HG03039 (cell line): ENCODE results near the gene INO80.
"Not testable (repeated sequence)": the region's sequence is repeated elsewhere in the genome, so short reads cannot be mapped to it uniquely, and the experiment has no call there.

ENCODE experiments used
- ATAC-seq: cut with Tn5 transposase; IDR thresholded peaks from one replicate; pipeline ENCODE4 v1.9.1; 2021; ENCODE audit warnings: mild to moderate bottlenecking, moderate library complexity; ENCODE audit not compliant: unreplicated experiment

INO80 gene

GRCh38 chr15:40968290-40969085 lies 147.6 kb downstream of the INO80 start:
- no peak for ATAC-seq

- ATAC-seq = no peak
Observed at GRCh38 chr15:40964634-40965033, 151.4 kb downstream of the INO80 start.

DNA sequence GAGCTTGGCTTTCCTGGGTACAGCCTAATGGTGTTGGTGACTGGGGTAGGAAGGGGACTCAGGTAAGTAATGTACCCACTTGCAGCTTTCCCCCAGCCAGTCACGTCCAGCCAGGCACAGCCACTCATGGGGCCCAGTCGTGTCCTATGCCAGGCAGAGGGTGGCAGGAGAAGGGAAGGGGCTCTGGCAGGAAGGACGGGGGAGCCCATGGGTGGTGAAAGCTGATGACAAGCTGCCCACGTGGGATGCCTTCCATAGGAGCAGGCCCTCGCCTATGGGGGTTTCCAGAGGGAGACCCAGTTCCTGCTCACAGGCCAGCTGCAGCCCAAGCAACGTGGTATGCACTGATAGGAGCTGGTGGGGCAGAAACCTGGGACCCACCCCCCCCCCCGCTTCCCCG lies 152.1 kb downstream of the INO80 start:
- ATAC-seq = no peak

DNA sequence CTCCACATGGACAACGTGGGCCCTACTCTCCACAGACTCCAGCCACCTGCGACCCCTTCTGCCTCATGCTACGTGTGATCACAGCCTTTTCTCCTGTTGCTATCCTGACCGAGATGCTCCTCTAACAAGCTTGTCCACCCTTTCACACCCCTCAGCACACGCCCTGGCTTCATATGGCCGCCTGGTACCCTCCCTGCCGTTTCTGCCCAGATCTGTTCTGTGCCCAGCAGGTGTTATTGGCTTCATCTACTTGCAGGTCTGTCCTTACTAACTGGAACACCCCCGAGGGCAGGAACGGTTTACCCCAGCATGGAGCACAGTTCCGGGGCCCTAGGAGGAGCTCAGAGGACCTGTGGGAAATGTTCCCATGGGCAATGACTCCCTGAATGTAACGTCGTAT lies 152.9 kb downstream of the INO80 start:
- no peak for ATAC-seq

DNA sequence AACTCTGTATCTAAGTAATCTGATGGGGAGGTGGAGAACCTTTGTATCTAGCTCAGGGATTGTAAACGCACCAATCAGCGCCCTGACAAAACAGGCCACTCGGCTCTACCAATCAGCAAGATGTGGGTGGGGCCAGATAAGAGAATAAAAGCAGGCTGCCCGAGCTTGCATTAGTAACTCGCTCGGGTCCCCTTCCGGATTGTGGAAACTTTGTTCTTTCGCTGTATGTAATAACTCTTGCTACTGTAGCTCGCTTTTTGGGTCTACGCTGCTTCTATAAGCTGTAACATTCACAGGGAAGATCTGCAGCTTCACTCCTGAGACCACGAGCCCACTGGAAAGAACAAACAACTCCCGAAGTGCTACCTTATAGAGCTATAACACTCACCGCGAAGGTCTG lies 153.8 kb downstream of the INO80 start:
- not testable (repeated sequence) for ATAC-seq

DNA sequence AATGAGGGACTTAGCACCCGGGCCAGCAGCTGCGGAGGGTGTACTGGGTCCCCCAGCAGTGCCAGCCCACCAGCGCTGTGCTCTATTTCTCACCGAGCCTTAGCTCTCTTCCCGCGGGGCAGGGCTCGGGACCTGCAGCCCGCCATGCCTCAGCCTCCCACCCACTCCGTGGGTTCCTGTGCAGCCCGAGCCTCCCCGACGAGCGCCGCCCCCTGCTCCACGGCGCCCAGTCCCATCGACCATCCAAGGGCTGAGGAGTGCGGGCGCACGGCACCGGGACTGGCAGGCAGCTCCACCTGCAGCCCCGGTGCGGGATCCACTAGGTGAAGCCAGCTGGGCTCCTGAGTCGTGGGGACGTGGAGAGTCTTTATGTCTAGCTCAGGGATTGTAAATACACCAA lies 154.3 kb downstream of the INO80 start:
- not testable (repeated sequence) for ATAC-seq

DNA sequence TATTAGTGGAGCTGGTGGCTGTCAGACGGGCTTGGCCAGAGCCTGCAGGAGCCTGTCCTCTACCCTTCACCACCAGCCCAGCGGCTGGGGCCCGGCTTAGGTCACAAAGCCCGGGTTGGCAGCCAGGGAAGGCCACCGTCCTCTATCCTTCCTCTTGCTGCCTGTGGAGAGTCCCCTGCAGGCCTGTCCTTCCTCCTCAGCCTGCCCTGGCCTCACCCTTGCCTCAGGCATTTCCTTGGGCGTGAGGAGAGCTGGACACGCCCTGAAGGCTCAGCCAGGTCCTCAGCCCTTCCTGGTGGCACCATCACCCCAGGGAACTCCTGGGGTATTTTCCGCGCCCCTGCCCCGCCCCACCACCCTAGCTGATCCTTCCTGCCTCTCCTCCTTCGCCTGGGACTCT lies 155.2 kb downstream of the INO80 start:
- no peak for ATAC-seq

GRCh38 chr15:40960151-40960885 lies 155.8 kb downstream of the INO80 start:
- no peak for ATAC-seq

- ATAC-seq = no peak
Observed at GRCh38 chr15:40959331-40960141, 156.5 kb downstream of the INO80 start.

GRCh38 chr15:40958723-40959122 lies 157.4 kb downstream of the INO80 start:
- ATAC-seq = no peak

DNA sequence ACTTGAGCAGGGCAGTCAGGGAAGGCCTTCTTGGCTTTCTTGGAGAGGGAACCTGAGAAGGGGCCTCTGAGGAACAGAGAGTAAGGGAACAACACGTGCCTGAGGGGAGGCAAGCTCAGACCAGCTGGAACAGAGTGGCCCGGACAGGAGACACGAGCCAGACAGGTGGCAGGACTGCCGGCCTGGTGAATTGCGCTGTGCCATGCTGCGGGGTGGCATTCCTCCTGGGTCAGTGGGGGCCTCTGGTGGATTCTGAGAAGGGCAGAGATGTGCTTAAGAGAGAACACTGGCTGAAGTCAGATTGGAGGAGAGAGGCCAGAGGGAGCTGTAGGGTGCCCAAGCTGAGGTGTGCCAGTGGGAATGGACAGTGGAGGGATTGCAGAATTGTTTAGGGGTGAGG lies 157.9 kb downstream of the INO80 start:
- ATAC-seq = no peak

DNA sequence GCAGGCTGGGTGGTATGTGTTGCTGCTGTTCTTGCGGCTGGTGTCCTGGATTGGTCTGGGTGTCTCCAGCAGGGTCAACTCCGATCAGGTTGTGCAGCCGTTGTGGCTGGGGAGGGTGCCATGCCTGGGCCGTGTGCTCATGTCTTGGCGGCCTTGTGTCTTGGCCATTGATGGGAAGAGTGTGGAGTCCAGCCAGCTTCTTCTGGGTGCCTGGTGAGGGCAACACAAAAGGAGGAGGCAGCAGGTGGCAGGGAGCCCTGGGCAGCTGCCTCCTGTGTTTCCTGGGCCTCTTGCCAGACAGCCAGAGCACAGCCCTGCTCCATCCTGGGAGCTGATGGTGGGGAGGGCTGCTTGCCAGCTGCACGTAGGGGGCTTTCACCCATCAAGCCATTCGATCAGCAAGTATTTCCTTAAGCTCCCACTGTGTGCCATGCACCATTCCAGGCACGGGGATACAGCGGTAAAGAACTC lies 158.5 kb downstream of the INO80 start:
- ATAC-seq = no peak

DNA sequence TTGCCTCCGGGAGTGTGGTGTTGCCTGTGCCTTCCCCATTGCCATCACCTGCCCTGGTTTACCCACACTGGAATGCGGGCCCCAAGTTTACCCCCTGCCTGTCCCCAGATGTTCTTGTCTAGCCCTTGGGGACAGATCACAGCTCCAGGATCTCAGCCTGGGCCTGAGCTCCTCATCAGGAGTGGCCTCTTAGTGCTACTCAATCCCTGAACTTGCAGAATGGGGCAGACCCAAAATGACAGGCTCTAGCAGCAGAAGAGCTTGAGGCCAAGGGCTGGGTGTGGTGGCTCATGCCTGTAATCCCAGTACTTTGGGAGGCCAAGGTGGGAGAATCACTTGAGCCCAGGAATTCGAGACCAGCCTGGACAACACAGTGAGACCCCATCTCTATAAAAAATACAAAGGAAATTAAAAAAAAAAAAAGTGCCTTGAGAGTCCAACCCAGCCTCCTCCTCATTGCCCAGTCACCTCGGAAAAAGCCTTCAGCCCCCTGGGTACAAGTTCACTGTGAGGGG lies 159.0 kb downstream of the INO80 start:
- no peak for ATAC-seq

DNA sequence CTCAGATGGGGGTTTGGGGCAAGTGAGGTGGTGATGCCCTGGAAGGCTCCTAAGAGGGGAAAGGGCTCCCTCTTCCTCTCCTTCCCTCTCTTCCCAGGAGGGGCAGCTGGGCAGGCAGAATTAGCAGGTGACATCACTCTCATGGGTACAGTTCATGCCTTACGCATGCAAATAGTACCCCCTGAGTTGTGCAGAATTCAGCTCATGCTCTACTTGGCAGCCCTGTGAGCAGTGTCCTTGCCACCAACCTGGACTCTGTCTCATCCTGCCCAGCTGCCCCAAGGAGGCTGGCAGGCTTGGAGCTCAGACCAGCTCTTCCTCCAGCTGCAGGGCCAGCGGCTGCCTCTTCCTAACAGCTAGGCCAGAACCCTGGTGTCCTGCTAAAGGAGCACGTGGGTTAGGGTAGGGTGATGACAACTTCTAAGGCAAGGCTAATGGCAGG lies 159.5 kb downstream of the INO80 start:
- no peak for ATAC-seq

DNA sequence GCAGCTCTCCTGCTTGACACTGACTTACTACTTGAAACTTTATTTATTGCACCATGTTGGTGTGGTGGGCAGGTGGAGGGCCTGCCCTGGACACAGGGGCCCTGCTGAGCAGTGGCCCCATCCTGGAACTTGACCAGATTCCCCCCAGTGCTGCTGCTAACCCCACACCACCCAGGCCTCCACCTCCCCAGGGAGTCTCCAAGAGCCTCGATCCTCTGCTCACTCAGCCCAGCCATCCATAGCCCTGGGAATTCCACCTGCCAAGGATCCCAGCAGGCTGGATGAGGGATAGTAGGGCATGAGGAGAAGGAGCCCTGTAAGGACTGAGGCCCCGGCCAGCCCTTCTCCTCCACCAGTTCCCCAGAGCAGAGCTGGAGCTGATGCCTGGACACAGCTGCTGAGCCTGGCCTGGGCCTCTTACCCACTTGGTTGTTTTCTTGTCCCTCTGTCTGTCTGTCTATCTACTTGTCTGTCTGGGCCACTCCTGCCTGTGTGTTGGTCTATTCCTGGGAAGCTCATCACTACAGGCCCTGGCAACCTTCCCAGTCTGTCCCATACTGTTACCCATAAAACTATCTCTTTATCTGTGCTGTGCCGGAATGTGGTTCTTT lies 160.0 kb downstream of the INO80 start:
- ATAC-seq = no peak

DNA sequence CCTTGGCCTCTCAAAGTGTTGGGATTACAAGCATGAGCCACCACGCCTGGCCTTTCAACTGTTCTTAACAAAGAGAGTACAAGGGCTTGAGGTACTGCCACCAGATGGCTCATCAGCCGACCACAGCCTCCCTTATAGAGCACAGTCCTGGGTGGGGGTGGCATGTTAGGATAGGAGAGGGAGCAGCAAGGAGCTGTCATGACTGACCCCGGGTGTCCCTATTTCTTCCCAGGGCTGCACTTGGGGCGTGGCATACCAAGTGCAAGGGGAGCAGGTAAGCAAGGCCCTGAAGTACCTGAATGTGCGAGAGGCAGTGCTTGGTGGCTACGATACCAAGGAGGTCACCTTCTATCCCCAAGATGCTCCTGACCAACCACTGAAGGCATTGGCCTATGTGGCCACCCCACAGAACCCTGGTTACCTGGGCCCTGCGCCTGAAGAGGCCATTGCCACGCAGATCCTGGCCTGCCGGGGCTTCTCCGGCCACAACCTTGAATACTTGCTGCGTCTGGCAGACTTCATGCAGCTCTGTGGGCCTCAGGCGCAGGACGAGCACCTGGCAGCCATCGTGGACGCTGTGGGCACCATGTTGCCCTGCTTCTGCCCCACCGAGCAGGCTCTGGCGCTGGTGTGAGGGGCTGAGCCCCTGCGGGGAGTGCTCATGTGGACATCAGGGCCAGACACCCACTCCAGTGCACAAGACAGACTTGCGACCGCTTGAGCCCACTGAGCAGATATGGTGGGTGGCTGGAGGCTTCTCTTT lies 160.8 kb downstream of the INO80 start:
- ATAC-seq = no peak

DNA sequence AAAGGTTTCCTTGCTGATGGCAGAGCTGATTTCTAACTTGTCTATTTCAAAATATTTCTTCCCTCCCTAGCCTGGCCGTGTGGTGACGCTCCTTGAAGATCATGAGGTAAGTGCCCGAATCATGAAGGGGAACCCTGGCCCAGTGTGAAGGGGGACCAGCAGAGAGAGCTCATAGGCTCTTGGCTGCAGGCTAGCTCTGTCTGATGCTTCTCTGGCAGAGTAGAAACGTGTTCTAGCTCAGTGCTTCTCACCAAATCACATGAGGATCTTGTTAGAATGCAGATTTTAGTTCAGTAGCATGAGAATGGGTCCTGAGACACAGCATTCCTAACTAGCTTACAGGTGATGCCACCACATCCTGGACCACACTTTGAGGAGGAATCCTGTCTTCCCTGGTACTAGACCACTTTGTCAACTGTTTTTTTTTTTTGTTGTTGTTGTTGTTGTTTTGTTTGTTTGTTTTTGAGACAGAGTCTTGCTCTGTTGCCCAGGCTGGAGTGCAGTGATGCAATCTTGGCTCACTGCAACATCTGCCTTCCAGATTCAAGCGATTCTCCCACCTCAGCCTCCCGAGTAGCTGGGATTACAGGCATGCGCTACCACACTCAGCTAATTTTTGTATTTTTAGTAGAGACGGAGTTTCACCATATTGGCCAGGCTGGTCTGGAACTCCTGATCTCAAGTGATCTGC lies 161.8 kb downstream of the INO80 start:
- ATAC-seq = not testable (repeated sequence)

DNA sequence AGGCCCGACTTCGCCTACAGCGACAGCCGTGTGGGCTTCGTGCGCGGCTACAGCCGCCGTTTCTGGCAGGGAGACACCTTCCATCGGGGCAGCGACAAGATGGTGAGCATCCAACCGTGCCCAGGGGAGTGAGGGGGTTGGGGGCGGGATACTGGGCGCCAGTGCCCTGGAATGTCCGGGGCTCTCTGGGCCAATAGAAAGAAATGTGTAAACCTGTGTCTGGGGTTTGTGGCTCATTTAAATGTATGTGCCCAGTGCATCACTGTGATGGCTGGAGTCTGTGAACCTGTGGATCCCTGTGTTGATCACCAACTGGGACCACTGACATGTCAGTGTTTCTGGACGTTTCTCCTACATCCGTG lies 162.4 kb downstream of the INO80 start:
- ATAC-seq = no peak

DNA sequence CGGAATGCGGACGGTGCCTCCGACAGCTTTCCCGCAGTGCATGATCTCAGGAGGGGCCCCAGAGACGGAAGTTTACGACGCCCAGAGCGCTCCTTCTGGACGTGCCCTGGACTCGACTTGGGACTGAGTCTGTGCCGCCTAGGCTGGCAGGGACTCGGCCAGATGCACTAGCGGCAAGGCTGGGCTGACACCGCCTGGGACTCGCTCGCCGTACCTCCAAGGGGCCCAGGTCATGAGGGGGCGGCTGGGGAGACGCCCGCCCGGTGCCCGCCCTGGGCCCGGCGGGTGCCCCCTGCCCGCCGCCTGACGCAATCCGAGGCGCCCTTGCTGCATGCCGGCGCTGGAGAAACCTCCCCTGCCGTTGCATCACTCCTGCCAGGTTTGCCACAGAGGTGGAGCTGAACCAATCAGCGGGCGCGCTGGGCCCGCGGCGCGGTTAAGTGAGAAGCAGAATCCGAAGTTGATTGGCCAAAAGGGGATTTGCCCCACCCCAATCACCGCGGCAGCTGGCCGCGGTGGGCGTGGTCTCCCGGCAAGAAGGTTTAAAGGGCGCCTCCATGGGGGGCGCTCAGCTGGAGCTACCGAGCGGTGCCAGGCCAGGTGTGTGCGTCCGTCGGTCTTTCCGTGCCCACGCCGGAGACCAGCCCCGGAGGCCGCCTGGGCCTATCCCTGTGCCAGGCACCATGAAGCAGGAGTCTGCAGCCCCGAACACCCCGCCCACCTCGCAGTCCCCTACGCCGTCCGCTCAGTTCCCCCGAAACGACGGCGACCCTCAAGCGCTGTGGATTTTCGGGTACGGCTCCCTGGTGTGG lies 163.0 kb downstream of the INO80 start, which contains the start of gene CHAC1:
TSS of gene CHAC1 (plus strand) at position 571 of the 812 bp plus-strand sequence. CDS start at position 684, 113 bp downstream.
- ATAC-seq = peak; percentile 90
